ENCODE data around the gene HORMAD2. TPM values are rescaled to one million over a fixed set of nuclear protein-coding genes. Genes with fewer than 3 reads are reported as not detected.

HORMAD2 gene
- total RNA-seq, 1 donor from 2014 or later, result not detected

GRCh38 chr22:30116362-30117117 lies 36.3 kb downstream of the HORMAD2 start:
- H3K27me3 Mint-ChIP-seq (ENCODE audit: low read depth), result no peaks in the 10 kb centered on the region
- no peak overlapping the region for H3K4me3 Mint-ChIP-seq
- peaks cover 2% of the 10 kb centered on the region for H3K4me1 Mint-ChIP-seq
- no peak for TF ChIP-seq CTCF (conservative IDR thresholded peaks at IDR 0.05)
- DNase-seq (ENCODE audit: low read depth, low spot score), result no peak
- H3K36me3 Mint-ChIP-seq (ENCODE audit: low read depth), result no peaks in the 10 kb centered on the region
- H3K27ac Mint-ChIP-seq (ENCODE audit: unreplicated experiment), result no peak overlapping the region
- H3K9me3 Mint-ChIP-seq, result no peaks in the 10 kb centered on the region

- no peaks in the 10 kb centered on the region for H3K27me3 Mint-ChIP-seq (ENCODE audit: low read depth)
- no peaks in the 10 kb centered on the region for H3K9me3 Mint-ChIP-seq
- H3K36me3 Mint-ChIP-seq (ENCODE audit: low read depth), result no peaks in the 10 kb centered on the region
- peaks cover 7% of the 10 kb centered on the region for H3K4me1 Mint-ChIP-seq
- no peak for DNase-seq (ENCODE audit: low read depth, low spot score)
- H3K4me3 Mint-ChIP-seq, result no peak overlapping the region
- no peak for TF ChIP-seq CTCF (conservative IDR thresholded peaks at IDR 0.05)
- H3K27ac Mint-ChIP-seq (ENCODE audit: unreplicated experiment), result no peak overlapping the region
These were observed 37.0 kb downstream of the HORMAD2 start for GRCh38 chr22:30117256-30117655.

GRCh38 chr22:30118291-30118690 lies 38.0 kb downstream of the HORMAD2 start:
- no peak overlapping the region for H3K4me3 Mint-ChIP-seq
- H3K27me3 Mint-ChIP-seq (ENCODE audit: low read depth), result no peaks in the 10 kb centered on the region
- TF ChIP-seq CTCF (conservative IDR thresholded peaks at IDR 0.05), result no peak
- no peak for DNase-seq (ENCODE audit: low read depth, low spot score)
- H3K36me3 Mint-ChIP-seq (ENCODE audit: low read depth), result no peaks in the 10 kb centered on the region
- no peak overlapping the region for H3K27ac Mint-ChIP-seq (ENCODE audit: unreplicated experiment)
- no peaks in the 10 kb centered on the region for H3K9me3 Mint-ChIP-seq
- H3K4me1 Mint-ChIP-seq, result peaks cover 7% of the 10 kb centered on the region

- H3K27ac Mint-ChIP-seq (ENCODE audit: unreplicated experiment), result no peak overlapping the region
- H3K27me3 Mint-ChIP-seq (ENCODE audit: low read depth), result no peaks in the 10 kb centered on the region
- no peak for TF ChIP-seq CTCF (conservative IDR thresholded peaks at IDR 0.05)
- H3K4me3 Mint-ChIP-seq, result no peak overlapping the region
- H3K36me3 Mint-ChIP-seq (ENCODE audit: low read depth), result no peaks in the 10 kb centered on the region
- H3K9me3 Mint-ChIP-seq, result no peaks in the 10 kb centered on the region
- DNase-seq (ENCODE audit: low read depth, low spot score), result no peak
- peaks cover 7% of the 10 kb centered on the region for H3K4me1 Mint-ChIP-seq
These were observed 41.7 kb downstream of the HORMAD2 start for GRCh38 chr22:30121960-30122359.

- DNase-seq (ENCODE audit: low read depth, low spot score), result no peak
- Mint-ChIP-seq H3K36me3 (ENCODE audit: low read depth) (no peaks in the 10 kb centered on the region), H3K27ac (ENCODE audit: unreplicated experiment) (no peak overlapping the region), H3K9me3 (no peaks in the 10 kb centered on the region), H3K27me3 (ENCODE audit: low read depth) (no peaks in the 10 kb centered on the region), H3K4me3 (no peak overlapping the region), H3K4me1 (peaks cover 7% of the 10 kb centered on the region)
- no peak for TF ChIP-seq CTCF (conservative IDR thresholded peaks at IDR 0.05)
These were observed 43.2 kb downstream of the HORMAD2 start for GRCh38 chr22:30123463-30123862.

Data from neural crest cell (in vitro differentiated cells).